ENCODE results near the gene PDP2.

The PDP2 gene

DNA sequence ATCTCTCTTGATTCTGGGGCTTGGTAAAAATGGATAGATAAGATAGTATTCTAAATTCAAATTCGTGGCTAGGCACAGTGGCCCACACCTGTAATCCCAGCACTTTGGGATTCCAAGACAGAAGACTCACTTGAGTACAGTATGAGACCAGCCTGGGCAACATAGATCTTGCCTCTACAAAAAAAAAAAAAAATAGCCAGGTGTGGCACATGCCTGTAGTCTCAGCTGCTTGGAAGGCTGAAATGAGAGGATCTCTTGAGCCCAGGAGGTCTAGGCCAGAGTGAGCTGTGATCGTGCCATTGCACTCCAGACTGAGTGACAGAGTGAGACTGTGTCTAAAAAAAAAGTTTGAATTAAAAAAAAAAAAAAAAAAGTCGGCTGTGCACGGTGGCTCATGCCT is 9.3 kb downstream of the PDP2 start:
- Histone ChIP-seq H3K4me1 (ENCODE audit: control insufficient read depth, low read length) (0 out of 2 replicates have a peak, but pooled peaks cover 4% of the 10 kb centered on the region), H3K79me2 (ENCODE audit: control insufficient read depth, low read length) (peaks cover 4% of the 10 kb centered on the region; the same call in 1 of the 2 replicates), H3K27me3 (ENCODE audit: control insufficient read depth, low read length) (no peaks in the 10 kb centered on the region), H3K36me3 (ENCODE audit: control insufficient read depth, low read length) (peaks cover 25% of the 10 kb centered on the region), H3K27ac (ENCODE audit: low read depth, low read length) (no peak overlapping the region), H4K20me1 (ENCODE audit: control insufficient read depth, insufficient read depth, low read depth, low read length) (no peaks in the 10 kb centered on the region; the same call in 1 of the 2 replicates), H3K9me3 (ENCODE audit: control insufficient read depth, insufficient read depth, low read length) (no peaks in the 10 kb centered on the region), H3K9me2 (replicated peaks; ENCODE audit: control insufficient read depth, low read length) (no peaks in the 10 kb centered on the region), H3F3A (ENCODE audit: control insufficient read depth, insufficient read depth) (0 out of 2 replicates have a peak, but pooled peaks cover 2% of the 10 kb centered on the region), H3K4me2 (ENCODE audit: low read length) (no peak overlapping the region), H3K4me3 (ENCODE audit: low read length) (no peak overlapping the region)
- no peak for TF ChIP-seq EZH2phosphoT487 (IDR thresholded peaks at IDR 0.05; ENCODE audit: borderline replicate concordance, low read length)

DNA sequence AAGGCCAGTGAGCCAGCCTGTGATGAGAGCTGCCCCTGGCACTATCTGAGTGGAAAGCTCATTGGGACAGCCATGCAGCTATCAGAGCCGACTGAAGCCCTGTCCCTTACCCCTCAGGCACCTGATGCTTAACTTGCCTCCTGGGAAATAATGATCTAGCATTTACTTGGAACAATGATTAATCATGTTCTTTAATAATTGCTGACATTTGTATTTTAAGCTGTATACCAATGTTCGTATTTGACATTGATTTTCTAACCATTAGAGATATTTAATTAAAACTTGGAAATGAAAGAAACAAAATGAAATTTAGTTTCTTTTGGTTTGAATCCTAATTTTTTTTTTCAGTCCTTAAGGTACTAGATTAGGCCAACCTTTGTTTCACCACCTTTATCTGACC is 10.5 kb downstream of the PDP2 start:
- TF ChIP-seq, protein P1, sequence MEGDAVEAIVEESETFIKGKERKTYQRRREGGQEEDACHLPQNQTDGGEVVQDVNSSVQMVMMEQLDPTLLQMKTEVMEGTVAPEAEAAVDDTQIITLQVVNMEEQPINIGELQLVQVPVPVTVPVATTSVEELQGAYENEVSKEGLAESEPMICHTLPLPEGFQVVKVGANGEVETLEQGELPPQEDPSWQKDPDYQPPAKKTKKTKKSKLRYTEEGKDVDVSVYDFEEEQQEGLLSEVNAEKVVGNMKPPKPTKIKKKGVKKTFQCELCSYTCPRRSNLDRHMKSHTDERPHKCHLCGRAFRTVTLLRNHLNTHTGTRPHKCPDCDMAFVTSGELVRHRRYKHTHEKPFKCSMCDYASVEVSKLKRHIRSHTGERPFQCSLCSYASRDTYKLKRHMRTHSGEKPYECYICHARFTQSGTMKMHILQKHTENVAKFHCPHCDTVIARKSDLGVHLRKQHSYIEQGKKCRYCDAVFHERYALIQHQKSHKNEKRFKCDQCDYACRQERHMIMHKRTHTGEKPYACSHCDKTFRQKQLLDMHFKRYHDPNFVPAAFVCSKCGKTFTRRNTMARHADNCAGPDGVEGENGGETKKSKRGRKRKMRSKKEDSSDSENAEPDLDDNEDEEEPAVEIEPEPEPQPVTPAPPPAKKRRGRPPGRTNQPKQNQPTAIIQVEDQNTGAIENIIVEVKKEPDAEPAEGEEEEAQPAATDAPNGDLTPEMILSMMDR (IDR thresholded peaks at IDR 0.05; ENCODE audit: low read depth, low read length, poor library complexity, severe bottlenecking): no peak
- no peak for TF ChIP-seq EZH2phosphoT487 (IDR thresholded peaks at IDR 0.05; ENCODE audit: borderline replicate concordance, low read length)
- H3K4me2 ChIP-seq (ENCODE audit: low read length): no peak overlapping the region

DNA sequence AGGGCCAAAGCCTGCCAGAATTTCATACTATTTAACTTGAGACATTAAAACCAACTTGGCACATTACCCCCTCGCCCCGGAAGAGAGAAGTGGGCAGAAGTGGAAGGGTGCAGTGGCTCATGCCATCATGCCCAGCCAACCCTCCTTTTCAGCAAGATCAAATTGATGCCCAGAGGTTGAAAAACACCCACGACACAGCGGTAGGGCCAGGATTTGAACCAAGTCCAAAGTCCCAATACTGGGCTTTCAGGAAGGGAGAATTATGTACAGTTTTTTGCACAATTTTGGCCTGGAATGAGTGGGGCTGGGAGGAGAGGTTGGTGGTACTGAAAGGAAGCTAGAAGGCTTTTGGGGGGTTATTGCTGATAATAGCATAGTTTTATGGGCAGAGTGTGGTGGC is 11.0 kb downstream of the PDP2 start:
- Histone ChIP-seq H3K27me3 (ENCODE audit: control insufficient read depth, low read length) (no peaks in the 10 kb centered on the region), H3F3A (ENCODE audit: control insufficient read depth, insufficient read depth) (0 out of 2 replicates have a peak, but pooled peaks cover 2% of the 10 kb centered on the region), H3K4me1 (ENCODE audit: control insufficient read depth, low read length) (0 out of 2 replicates have a peak, but pooled peaks cover 4% of the 10 kb centered on the region), H3K9me3 (ENCODE audit: control insufficient read depth, insufficient read depth, low read length) (no peaks in the 10 kb centered on the region), H3K9me2 (replicated peaks; ENCODE audit: control insufficient read depth, low read length) (no peaks in the 10 kb centered on the region), H3K79me2 (ENCODE audit: control insufficient read depth, low read length) (peaks cover 3% of the 10 kb centered on the region; the same call in 1 of the 2 replicates), H3K4me3 (ENCODE audit: low read length) (no peak overlapping the region), H3K36me3 (ENCODE audit: control insufficient read depth, low read length) (peaks cover 12% of the 10 kb centered on the region), H3K4me2 (ENCODE audit: low read length) (no peak overlapping the region), H4K20me1 (ENCODE audit: control insufficient read depth, insufficient read depth, low read depth, low read length) (no peaks in the 10 kb centered on the region; the same call in 1 of the 2 replicates), H3K27ac (ENCODE audit: low read depth, low read length) (no peak overlapping the region)
- no peak for TF ChIP-seq EZH2phosphoT487 (IDR thresholded peaks at IDR 0.05; ENCODE audit: borderline replicate concordance, low read length)
- TF ChIP-seq, protein P1 (IDR thresholded peaks at IDR 0.05; ENCODE audit: low read depth, low read length, poor library complexity, severe bottlenecking): no peak

More for the DNA sequence above, 10.5 kb downstream of the PDP2 start:
- Histone ChIP-seq H3K27me3 (ENCODE audit: control insufficient read depth, low read length) (no peaks in the 10 kb centered on the region), H3K4me3 (ENCODE audit: low read length) (no peak overlapping the region), H3K9me3 (ENCODE audit: control insufficient read depth, insufficient read depth, low read length) (no peaks in the 10 kb centered on the region), H3K36me3 (ENCODE audit: control insufficient read depth, low read length) (peaks cover 14% of the 10 kb centered on the region), H3K4me1 (ENCODE audit: control insufficient read depth, low read length) (0 out of 2 replicates have a peak, but pooled peaks cover 4% of the 10 kb centered on the region), H3F3A (ENCODE audit: control insufficient read depth, insufficient read depth) (0 out of 2 replicates have a peak, but pooled peaks cover 2% of the 10 kb centered on the region), H3K79me2 (ENCODE audit: control insufficient read depth, low read length) (peaks cover 3% of the 10 kb centered on the region; the same call in 1 of the 2 replicates), H4K20me1 (ENCODE audit: control insufficient read depth, insufficient read depth, low read depth, low read length) (no peaks in the 10 kb centered on the region; the same call in 1 of the 2 replicates), H3K27ac (ENCODE audit: low read depth, low read length) (no peak overlapping the region), H3K9me2 (replicated peaks; ENCODE audit: control insufficient read depth, low read length) (no peaks in the 10 kb centered on the region)

DNA sequence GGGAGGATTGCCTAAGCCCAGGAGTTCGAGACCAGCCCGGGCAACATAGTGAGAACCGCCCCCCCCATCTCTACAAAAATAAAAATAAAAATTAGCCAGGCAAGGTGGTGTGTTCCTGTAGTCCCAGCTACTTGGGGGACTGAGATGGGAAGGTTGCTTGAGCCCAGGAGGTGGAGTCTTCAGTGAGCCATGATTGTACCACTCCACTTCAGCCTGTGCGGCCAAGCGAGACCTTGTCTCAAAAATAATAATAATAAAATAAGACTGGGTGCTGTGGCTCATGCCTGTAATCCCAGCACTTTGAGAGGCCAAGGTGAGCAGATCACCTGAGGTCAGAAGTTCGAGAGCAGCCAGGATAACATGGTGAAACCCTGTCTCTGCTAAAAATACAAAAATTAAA is 11.5 kb downstream of the PDP2 start:
- Histone ChIP-seq H3K9me2 (replicated peaks; ENCODE audit: control insufficient read depth, low read length) (no peaks in the 10 kb centered on the region), H3F3A (ENCODE audit: control insufficient read depth, insufficient read depth) (0 out of 2 replicates have a peak, but pooled peaks cover 2% of the 10 kb centered on the region), H3K27ac (ENCODE audit: low read depth, low read length) (no peak overlapping the region), H3K9me3 (ENCODE audit: control insufficient read depth, insufficient read depth, low read length) (no peaks in the 10 kb centered on the region), H3K36me3 (ENCODE audit: control insufficient read depth, low read length) (peaks cover 8% of the 10 kb centered on the region), H3K4me1 (ENCODE audit: control insufficient read depth, low read length) (0 out of 2 replicates have a peak, but pooled peaks cover 4% of the 10 kb centered on the region), H3K79me2 (ENCODE audit: control insufficient read depth, low read length) (no peaks in the 10 kb centered on the region), H3K4me3 (ENCODE audit: low read length) (no peak overlapping the region), H4K20me1 (ENCODE audit: control insufficient read depth, insufficient read depth, low read depth, low read length) (no peaks in the 10 kb centered on the region; the same call in 1 of the 2 replicates), H3K27me3 (ENCODE audit: control insufficient read depth, low read length) (no peaks in the 10 kb centered on the region), H3K4me2 (ENCODE audit: low read length) (no peak overlapping the region)
- no peak for TF ChIP-seq EZH2phosphoT487 (IDR thresholded peaks at IDR 0.05; ENCODE audit: borderline replicate concordance, low read length)
- TF ChIP-seq, protein P1 (IDR thresholded peaks at IDR 0.05; ENCODE audit: low read depth, low read length, poor library complexity, severe bottlenecking): no peak
